NB4 (cell line): ENCODE measurements around the gene ZNF268.

Experiments
- CTCF ChIP-seq: IDR thresholded peaks from one replicate; pipeline ENCODE4 v1.5.1; 2012; ENCODE audit warnings: low read depth, low read length
- MAX ChIP-seq: IDR thresholded peaks from 2 replicates; pipeline ENCODE4 v1.6.1; 2011; ENCODE audit warnings: low read depth, low read length
- POLR2A ChIP-seq: IDR thresholded peaks from 2 replicates; pipeline ENCODE4 v1.6.1; 2011; ENCODE audit warnings: mild to moderate bottlenecking; ENCODE audit not compliant: insufficient read length; ENCODE audit errors: extremely low read depth

GRCh38 chr12:133203344-133204263, 22.3 kb downstream of the ZNF268 start:
- no peak for TF ChIP-seq POLR2A
- TF ChIP-seq CTCF = no peak
- TF ChIP-seq MAX = no peak
